GM19468 (cell line): Measurements from ENCODE around the gene GPN1.
"Not testable (repeated sequence)": the region's sequence is repeated elsewhere in the genome, so short reads cannot be mapped to it uniquely, and the experiment has no call there.

Source experiments
- ATAC-seq: cut with Tn5 transposase; IDR thresholded peaks from one replicate; pipeline ENCODE4 v1.9.1; 2021; ENCODE audit warnings: mild to moderate bottlenecking, moderate library complexity, moderate number of reproducible peaks; ENCODE audit not compliant: unreplicated experiment; ENCODE audit errors: extremely low read depth

Gene GPN1

DNA sequence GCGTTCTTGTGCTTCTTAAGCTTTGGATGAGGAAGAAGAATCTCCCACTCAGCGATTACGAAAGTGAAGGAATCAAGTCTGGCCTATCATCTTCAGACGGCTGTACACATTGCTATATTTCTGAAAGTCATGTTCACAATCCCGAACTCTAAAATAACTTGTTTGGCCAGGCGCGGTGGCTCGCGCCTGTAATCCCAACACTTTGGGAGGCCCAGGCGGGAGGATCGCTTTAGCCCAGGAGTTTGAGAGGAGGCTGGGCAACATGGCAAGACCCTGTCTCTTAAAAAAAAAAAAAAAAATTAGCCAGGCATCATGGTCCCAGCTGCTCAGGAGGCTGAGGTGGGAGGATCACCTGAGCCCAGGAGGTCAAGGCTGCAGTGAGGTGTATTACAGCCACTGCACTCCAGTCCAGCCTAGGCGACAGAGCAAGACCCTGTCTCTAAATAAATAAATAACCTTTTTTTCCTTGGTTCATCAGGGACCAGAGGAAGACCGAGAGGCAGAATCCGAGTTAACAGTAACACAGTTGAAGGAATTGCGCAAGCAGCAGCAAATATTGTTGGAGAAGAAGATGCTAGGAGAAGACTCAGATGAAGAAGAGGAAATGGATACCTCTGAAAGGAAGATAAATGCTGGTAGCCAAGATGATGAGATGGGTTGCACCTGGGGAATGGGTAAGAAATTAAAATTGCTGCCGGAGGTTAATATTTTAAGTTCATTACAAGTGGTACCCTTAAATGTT is 35.9 kb downstream of the GPN1 start:
- no peak for ATAC-seq

DNA sequence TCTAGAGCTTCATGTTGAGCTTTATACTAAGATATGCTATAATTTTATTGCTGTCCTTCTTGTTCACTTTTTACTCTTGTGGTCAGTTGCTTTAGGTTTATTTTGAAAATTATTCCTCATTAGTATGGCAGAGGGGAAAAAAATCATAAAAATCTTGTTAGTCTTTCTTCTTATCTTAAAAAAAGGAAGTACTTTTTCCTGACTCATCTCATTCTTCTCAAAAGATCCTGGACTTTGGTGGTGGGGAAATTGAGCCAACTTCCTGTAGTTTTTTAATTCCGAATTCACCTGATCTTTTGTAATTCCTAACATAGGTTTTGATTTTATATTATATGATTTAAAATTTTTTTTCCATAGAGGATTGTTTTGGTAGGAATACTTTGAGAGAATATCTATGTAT is 38.6 kb downstream of the GPN1 start:
- no peak for ATAC-seq

DNA sequence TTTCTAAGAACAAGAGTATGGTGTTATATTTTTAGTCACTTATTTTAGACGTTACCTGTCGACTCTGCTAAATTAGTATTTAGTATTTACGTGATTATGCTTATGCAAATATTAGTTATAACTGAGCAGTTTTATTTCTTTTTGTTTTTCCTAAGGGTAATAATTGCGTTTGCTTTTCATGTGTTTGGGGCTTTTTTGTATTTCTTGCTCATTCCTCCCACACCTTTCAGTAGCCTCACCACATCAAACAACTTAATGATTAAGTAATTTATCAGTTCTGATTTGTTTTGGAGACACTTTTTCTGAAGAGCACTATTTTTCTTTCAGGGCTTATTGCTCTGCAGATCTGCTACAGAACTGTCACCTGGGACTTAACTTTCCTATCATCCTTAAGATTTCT is 42.4 kb downstream of the GPN1 start:
- ATAC-seq, result no peak

DNA sequence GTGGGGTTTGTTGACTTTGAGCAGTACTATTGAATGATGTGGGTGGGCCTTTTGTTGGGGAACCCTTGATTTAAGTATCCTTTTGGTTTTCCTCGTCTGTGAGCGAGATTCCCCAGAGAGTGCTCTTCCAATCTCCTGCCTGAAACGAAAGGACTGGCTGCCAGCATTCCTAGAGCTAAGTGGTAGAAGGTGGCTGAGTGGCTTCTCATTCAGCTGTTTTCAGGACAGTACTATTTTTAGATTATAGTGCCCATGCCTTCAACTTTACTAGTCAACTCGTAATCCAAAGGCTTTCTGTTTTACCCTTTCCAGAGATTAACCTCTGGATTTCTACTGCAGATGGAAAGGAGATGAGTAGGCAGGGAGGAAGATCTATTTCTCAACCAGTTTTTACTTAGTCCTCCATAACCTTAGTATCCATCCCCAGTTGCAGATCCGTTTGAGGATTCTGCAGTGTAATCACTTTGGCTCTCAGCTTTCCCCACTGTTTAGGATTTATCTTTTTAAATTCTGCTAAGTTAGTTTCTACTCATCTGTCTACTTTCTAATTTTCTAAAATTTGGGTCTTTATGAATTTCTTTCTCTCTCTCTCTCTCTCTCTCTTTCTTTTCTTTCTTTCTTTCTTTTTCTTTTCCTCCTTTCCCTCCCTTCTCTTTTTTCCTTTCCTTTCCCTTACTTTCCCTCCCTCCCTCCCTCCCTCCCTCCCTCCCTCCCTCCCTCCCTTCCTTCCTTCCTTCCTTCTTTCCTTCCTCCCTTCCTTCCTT is 44.1 kb downstream of the GPN1 start:
- ATAC-seq, result no peak

DNA sequence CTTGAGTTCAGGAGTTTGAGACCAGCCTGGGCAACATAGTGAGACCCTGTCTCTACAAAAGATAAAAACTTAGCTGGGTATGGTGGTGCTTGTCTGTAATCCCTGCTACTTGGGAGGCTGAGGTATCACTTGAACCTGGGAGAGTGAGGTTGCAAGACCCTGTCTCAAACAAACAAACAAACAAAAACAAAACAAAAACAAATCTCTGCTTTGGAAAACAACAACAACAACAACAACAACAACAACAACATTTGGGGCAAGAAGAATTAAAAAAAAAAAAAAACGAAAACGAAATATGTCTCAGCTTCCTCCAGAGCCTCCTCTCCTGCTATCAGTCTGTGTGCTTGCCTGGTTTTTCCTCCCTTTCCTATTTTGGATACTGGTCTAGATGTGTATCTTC is 51.7 kb downstream of the GPN1 start:
- ATAC-seq, result no peak

DNA sequence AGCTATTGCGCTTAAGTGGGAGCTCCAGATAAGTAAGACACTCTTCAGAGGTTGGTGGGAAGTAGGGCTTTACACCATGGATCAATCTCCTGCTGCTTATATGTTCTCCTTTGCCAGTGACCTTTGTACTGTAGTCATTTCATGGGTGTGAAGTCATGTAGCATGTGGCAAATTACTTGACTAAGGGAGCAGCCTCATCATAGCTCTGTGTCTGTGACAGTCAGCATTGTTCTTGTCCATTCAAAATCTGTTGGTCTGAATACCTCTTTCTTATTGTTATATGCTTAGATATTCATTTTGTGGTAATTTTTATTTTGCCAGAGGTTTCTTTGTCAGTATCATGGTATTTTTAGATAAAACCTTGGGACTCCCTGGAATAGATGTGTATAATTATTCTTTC is 53.0 kb downstream of the GPN1 start:
- ATAC-seq, result no peak

DNA sequence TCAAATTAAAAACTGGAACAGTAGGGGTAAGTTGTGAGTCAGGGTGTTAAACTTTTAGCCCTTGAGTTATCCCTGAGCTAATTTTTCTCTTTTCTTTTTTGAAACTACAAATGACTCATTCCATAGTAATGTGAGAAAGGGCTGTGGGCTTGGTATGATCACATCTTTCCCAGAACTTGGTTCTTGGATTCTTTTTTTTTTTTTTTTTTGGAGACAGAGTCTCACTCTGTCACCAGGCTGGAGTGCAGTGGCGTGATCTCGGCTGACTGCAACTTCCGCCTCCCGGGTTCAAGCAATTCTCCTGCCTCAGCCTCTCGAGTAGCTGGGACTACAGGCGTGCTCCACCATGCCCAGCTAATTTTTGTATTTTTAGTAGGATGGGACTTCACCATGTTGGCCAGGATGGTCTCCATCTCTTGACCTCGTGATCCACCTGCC is 53.5 kb downstream of the GPN1 start:
- ATAC-seq, result not testable (repeated sequence)

DNA sequence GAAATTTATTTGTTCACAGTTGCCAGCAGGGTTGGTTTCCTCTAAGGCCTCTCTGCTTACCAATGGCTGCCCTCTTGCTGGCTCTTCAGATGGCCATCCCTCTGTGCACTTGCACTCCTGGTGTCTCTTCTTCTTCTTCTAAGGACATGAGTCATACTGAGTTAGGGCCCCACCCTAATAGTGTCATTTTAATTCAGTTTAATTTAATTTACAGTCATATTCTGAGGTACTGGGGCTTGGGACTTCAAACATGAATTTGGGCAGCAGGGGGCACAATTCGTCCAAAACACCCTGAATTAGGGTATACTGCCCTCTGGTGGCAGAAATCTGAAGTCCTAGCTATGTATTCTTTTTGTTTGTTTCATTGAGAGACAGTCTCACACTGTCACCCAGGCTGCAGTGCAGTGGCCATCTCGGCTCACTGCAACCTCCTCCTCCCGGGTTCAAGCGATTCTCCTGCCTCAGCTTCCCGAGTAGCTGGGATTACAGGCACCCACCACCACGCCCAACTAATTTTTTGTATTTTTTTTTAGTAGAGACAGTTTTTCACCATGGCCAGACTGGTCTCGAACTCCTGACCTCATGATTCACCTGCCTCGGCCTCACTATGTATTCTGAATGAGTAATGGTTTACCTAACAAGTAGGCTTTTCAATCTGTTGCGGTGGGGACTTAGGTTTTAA is 54.7 kb downstream of the GPN1 start:
- ATAC-seq, result no peak

DNA sequence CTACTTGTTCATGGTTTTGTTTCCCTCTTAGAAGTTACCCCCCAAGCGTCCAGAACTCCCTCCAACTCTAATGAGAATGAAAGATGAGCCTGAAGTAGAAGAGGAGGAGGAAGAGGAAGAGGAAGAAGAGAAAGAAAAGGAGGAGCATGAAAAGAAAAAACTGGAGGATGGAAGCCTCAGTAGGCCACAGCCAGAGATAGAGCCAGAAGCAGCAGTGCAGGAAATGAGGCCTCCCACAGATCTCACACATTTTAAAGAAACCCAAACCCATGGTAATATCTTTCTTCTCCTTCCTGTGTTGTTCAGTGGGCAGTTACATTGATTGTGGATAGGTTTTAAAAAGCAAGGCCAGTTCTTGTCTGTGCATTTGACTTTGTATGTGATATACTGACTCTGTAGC is 56.2 kb downstream of the GPN1 start:
- ATAC-seq, result not testable (repeated sequence)

DNA sequence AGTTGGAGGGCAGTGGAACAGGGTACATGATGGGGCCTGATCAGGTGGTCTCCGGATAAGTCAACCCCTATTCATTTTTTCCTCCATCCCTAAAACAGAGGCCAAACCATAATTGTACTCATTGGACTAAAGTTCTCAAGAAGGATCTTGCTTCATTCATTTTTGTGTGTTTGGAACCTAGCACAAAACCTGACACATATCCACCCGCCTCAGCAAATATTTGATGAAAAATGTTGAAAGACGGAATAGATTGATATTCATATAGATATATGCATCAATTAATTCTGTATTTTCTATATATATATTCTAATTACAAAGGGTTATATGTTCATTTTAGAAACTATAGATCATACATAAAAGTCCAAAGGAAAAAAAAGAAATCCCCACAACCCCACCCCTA is 56.7 kb downstream of the GPN1 start:
- no peak for ATAC-seq

DNA sequence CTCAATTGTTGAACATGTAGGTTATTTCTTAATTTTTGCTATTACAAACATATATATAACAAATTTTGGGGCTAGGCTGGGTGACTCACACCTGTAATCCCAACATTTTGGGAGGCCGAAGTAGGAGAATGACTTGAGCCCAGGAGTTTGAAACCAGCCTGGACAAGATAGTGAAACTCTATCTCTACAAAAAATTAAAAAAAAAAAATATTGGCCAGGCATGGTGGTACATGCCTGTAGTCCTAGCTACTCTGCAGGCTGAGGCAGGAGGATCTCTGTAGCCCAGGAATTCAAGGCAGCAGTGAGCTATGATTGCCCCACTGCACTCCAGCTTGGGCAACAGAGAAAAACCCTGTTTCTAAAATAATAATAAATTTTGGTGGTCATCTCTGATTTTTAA is 58.4 kb downstream of the GPN1 start:
- no peak for ATAC-seq

DNA sequence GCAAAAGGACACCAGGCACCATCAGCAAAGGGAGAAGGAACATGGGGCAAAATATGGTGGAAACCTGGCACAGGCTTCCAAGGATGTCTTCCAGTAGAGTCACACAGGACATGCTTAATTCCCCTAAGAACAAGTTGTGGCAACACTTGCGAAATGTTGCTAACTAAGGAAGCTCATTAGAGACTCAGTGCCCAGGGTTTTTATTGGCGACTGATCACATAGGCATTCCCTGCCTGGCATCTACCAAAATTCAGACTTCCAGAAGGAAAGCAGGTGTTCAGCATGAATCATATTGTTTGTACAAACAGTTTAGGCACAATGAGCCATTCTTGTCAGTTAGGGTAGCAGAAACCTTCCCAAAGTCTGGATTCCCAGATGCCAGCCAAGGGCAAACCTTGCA is 60.6 kb downstream of the GPN1 start:
- ATAC-seq, result no peak

DNA sequence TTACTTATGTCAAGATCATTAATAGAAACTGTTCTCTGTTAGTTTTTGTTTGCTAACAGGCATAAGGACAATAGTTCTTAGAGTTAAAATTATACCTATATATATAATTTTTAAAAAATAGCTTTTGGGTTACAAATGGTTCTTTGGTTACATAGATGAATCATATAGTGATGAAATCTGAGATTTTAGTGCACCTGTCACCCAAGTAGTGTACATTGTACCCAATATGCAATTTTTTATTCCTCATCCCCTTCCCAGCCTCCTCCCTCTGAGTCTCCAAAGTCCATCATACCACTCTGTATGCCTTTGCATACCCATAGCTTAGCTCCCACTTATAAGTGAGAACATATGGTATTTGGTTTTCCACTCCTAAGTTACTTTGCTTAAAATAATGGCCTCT is 61.2 kb downstream of the GPN1 start:
- ATAC-seq, result no peak

DNA sequence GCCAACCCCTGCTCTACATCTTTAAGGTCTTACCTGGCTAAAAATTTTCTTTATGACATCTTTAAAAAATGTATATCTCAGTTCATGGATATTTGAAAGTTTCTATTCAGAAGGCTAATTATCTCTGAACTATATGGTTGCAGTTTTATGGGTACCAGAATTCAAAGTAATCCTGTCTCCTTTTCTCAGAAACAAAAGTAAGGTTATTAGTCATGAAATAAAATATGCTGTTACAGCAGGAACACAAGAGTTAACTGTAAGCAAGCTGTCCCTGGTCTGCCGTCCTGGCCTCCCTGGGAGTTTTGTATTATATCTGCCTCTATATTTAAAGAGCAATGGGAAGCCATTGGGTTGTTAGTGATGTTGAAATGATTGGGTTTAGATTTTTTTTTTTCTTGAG is 68.8 kb downstream of the GPN1 start:
- ATAC-seq, result no peak
